K562 (cell line): ENCODE data around the gene C1orf167. TPM values are rescaled to one million over a fixed set of nuclear protein-coding genes. Genes with fewer than 3 reads are reported as not detected.

Source experiments
- ATF3 ChIP-seq, 2 experiments: fragments of 450-650 bp in 1 of 2; sonication (generic) in 1 of 2; formaldehyde crosslinking in 1 of 2; IDR thresholded peaks in 1 of 2; conservative IDR thresholded peaks in 1 of 2; 2 replicates each; pipeline versions ENCODE4 v1.6.1 to v1.8.1; 2016 to 2023; ENCODE audit warnings: mild to moderate bottlenecking in 2 of 2, moderate library complexity in 2 of 2, inconsistent platforms in 1 of 2, missing genetic modification reagents in 1 of 2
- HNRNPLL ChIP-seq: fragments of 200-400 bp; formaldehyde crosslinking; IDR thresholded peaks from 2 replicates; pipeline ENCODE4 v1.6.1; 2017; ENCODE audit warnings: low read length, low read depth, mild to moderate bottlenecking; ENCODE audit not compliant: poor library complexity, severe bottlenecking
- POLR2B ChIP-seq: fragments of 450-650 bp; IDR thresholded peaks from 2 replicates; pipeline ENCODE4 v1.6.1; 2018; ENCODE audit warnings: low read depth; ENCODE audit not compliant: partially characterized antibody
- polyA plus RNA-seq, 8 experiments: library from polyadenylated mRNA; depleted of rRNA in 4 of 8; stranded (reverse) in 5 of 8; unstranded in 3 of 8; fragments of >200 nt; fragmentation: Nextera tagmentation in 2 of 8; fragmentation: Illumina TruSeq in 1 of 8; extraction: Ambion mirVana in 2 of 8; extraction: Trizol in 1 of 8; gene quantifications; 2 replicates each; pipeline versions ENCODE4 v1.2.1 to v1.2.3, GENCODE V29; 2011 to 2014; ENCODE audit warnings: inconsistent platforms in 1 of 8, missing spikeins in 1 of 8
- total RNA-seq, 7 experiments: library from RNA; depleted of rRNA in 6 of 7; stranded (reverse); fragments of >200 nt in 6 of 7; fragmentation: Illumina TruSeq in 2 of 7; extraction: Trizol in 2 of 7; gene quantifications; 2 replicates each; pipeline versions ENCODE4 v1.2.1 to v1.2.3, GENCODE V29; 2011 to 2021; ENCODE audit warnings: low replicate concordance in 1 of 7
- TF ChIP-seq, protein P1 (sequence below), 2 experiments: IDR thresholded peaks; 2 replicates each; pipeline ENCODE4 v1.6.1; 2012; ENCODE audit warnings: improper control_type of control experiment in 2 of 2, low read depth in 2 of 2, low read length in 2 of 2, borderline replicate concordance in 1 of 2
- TF ChIP-seq, protein P2 (sequence below): sonication (generic); formaldehyde crosslinking; IDR thresholded peaks from 2 replicates; pipeline ENCODE4 v1.8.0; 2023; ENCODE audit warnings: missing genetic modification reagents, mild to moderate bottlenecking, borderline replicate concordance
- TF ChIP-seq, protein P3 (sequence below): sonication (generic); formaldehyde crosslinking; IDR thresholded peaks from 2 replicates; pipeline ENCODE4 v1.8.0; 2023; ENCODE audit warnings: mild to moderate bottlenecking, missing genetic modification reagents
- TF ChIP-seq, protein P4 (sequence below): fragments of 250-450 bp; sonication (Bioruptor Pico); IDR thresholded peaks from 2 replicates; pipeline ENCODE4 v1.4.0; 2020; ENCODE audit warnings: mild to moderate bottlenecking, moderate library complexity, borderline replicate concordance
- TF ChIP-seq, protein P5 (sequence below): fragments of 450-650 bp; IDR thresholded peaks from 2 replicates; pipeline ENCODE4 v1.6.1; 2016; ENCODE audit warnings: mild to moderate bottlenecking

Gene C1orf167
- total and polyA plus RNA-seq, 9 of the 15 experiments (the other 6 are each of a cell fraction or from before 2014, with no cell fraction given) = 0.22 to 0.86 (median 0.31) TPM; not detected in 2

GRCh38 chr1:11787804-11788436 lies 25.9 kb downstream of the C1orf167 start (continued):
- TF ChIP-seq, protein P1, sequence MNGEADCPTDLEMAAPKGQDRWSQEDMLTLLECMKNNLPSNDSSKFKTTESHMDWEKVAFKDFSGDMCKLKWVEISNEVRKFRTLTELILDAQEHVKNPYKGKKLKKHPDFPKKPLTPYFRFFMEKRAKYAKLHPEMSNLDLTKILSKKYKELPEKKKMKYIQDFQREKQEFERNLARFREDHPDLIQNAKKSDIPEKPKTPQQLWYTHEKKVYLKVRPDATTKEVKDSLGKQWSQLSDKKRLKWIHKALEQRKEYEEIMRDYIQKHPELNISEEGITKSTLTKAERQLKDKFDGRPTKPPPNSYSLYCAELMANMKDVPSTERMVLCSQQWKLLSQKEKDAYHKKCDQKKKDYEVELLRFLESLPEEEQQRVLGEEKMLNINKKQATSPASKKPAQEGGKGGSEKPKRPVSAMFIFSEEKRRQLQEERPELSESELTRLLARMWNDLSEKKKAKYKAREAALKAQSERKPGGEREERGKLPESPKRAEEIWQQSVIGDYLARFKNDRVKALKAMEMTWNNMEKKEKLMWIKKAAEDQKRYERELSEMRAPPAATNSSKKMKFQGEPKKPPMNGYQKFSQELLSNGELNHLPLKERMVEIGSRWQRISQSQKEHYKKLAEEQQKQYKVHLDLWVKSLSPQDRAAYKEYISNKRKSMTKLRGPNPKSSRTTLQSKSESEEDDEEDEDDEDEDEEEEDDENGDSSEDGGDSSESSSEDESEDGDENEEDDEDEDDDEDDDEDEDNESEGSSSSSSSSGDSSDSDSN (IDR thresholded peaks at IDR 0.05; ENCODE audit: borderline replicate concordance in 1 of 2, low read depth in 2 of 2, low read length in 2 of 2) = 0 out of 4 replicates have a peak, but pooled peaks of 1 of the 2 experiments have one; percentile 19
- peak; percentile 63 for TF ChIP-seq POLR2B
- TF ChIP-seq, protein P2, sequence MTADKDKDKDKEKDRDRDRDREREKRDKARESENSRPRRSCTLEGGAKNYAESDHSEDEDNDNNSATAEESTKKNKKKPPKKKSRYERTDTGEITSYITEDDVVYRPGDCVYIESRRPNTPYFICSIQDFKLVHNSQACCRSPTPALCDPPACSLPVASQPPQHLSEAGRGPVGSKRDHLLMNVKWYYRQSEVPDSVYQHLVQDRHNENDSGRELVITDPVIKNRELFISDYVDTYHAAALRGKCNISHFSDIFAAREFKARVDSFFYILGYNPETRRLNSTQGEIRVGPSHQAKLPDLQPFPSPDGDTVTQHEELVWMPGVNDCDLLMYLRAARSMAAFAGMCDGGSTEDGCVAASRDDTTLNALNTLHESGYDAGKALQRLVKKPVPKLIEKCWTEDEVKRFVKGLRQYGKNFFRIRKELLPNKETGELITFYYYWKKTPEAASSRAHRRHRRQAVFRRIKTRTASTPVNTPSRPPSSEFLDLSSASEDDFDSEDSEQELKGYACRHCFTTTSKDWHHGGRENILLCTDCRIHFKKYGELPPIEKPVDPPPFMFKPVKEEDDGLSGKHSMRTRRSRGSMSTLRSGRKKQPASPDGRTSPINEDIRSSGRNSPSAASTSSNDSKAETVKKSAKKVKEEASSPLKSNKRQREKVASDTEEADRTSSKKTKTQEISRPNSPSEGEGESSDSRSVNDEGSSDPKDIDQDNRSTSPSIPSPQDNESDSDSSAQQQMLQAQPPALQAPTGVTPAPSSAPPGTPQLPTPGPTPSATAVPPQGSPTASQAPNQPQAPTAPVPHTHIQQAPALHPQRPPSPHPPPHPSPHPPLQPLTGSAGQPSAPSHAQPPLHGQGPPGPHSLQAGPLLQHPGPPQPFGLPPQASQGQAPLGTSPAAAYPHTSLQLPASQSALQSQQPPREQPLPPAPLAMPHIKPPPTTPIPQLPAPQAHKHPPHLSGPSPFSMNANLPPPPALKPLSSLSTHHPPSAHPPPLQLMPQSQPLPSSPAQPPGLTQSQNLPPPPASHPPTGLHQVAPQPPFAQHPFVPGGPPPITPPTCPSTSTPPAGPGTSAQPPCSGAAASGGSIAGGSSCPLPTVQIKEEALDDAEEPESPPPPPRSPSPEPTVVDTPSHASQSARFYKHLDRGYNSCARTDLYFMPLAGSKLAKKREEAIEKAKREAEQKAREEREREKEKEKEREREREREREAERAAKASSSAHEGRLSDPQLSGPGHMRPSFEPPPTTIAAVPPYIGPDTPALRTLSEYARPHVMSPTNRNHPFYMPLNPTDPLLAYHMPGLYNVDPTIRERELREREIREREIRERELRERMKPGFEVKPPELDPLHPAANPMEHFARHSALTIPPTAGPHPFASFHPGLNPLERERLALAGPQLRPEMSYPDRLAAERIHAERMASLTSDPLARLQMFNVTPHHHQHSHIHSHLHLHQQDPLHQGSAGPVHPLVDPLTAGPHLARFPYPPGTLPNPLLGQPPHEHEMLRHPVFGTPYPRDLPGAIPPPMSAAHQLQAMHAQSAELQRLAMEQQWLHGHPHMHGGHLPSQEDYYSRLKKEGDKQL (CRISPR knock-in tag) = no peak
- TF ChIP-seq HNRNPLL = no peak
- TF ChIP-seq, protein P3, sequence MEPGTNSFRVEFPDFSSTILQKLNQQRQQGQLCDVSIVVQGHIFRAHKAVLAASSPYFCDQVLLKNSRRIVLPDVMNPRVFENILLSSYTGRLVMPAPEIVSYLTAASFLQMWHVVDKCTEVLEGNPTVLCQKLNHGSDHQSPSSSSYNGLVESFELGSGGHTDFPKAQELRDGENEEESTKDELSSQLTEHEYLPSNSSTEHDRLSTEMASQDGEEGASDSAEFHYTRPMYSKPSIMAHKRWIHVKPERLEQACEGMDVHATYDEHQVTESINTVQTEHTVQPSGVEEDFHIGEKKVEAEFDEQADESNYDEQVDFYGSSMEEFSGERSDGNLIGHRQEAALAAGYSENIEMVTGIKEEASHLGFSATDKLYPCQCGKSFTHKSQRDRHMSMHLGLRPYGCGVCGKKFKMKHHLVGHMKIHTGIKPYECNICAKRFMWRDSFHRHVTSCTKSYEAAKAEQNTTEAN (CRISPR knock-in tag) = no peak
- TF ChIP-seq ATF3 (IDR thresholded peaks at IDR 0.05) = no peak
- TF ChIP-seq ATF3 (CRISPR knock-in tag; conservative IDR thresholded peaks at IDR 0.05) = no peak
- TF ChIP-seq, protein P4, sequence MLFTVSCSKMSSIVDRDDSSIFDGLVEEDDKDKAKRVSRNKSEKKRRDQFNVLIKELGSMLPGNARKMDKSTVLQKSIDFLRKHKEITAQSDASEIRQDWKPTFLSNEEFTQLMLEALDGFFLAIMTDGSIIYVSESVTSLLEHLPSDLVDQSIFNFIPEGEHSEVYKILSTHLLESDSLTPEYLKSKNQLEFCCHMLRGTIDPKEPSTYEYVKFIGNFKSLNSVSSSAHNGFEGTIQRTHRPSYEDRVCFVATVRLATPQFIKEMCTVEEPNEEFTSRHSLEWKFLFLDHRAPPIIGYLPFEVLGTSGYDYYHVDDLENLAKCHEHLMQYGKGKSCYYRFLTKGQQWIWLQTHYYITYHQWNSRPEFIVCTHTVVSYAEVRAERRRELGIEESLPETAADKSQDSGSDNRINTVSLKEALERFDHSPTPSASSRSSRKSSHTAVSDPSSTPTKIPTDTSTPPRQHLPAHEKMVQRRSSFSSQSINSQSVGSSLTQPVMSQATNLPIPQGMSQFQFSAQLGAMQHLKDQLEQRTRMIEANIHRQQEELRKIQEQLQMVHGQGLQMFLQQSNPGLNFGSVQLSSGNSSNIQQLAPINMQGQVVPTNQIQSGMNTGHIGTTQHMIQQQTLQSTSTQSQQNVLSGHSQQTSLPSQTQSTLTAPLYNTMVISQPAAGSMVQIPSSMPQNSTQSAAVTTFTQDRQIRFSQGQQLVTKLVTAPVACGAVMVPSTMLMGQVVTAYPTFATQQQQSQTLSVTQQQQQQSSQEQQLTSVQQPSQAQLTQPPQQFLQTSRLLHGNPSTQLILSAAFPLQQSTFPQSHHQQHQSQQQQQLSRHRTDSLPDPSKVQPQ (CRISPR knock-in tag) = no peak
- TF ChIP-seq, protein P5, sequence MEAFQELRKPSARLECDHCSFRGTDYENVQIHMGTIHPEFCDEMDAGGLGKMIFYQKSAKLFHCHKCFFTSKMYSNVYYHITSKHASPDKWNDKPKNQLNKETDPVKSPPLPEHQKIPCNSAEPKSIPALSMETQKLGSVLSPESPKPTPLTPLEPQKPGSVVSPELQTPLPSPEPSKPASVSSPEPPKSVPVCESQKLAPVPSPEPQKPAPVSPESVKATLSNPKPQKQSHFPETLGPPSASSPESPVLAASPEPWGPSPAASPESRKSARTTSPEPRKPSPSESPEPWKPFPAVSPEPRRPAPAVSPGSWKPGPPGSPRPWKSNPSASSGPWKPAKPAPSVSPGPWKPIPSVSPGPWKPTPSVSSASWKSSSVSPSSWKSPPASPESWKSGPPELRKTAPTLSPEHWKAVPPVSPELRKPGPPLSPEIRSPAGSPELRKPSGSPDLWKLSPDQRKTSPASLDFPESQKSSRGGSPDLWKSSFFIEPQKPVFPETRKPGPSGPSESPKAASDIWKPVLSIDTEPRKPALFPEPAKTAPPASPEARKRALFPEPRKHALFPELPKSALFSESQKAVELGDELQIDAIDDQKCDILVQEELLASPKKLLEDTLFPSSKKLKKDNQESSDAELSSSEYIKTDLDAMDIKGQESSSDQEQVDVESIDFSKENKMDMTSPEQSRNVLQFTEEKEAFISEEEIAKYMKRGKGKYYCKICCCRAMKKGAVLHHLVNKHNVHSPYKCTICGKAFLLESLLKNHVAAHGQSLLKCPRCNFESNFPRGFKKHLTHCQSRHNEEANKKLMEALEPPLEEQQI = no peak
